HG02840 (cell line): ENCODE measurements around the gene CUBN.

Source experiments
- ATAC-seq: cut with Tn5 transposase; IDR thresholded peaks from one replicate; pipeline ENCODE4 v1.9.1; 2021; ENCODE audit warnings: mild to moderate bottlenecking, moderate library complexity, moderate number of reproducible peaks; ENCODE audit not compliant: unreplicated experiment, low FRiP score

The CUBN gene

GRCh38 chr10:16901106-16901505 is 228.5 kb downstream of the CUBN start:
- ATAC-seq = no peak

GRCh38 chr10:16896993-16897392 is 232.6 kb downstream of the CUBN start:
- no peak for ATAC-seq

GRCh38 chr10:16894821-16895220 is 234.8 kb downstream of the CUBN start:
- ATAC-seq = no peak

GRCh38 chr10:16893664-16894063 is 235.9 kb downstream of the CUBN start:
- no peak for ATAC-seq

GRCh38 chr10:16891375-16892313 is 238.0 kb downstream of the CUBN start:
- ATAC-seq = no peak

- no peak for ATAC-seq
These were observed 238.9 kb downstream of the CUBN start for GRCh38 chr10:16890691-16891090.

- no peak for ATAC-seq
These were observed 242.0 kb downstream of the CUBN start for GRCh38 chr10:16887565-16887964.

- ATAC-seq = no peak
These were observed 243.6 kb downstream of the CUBN start for GRCh38 chr10:16886031-16886430.

GRCh38 chr10:16884497-16884896 is 245.1 kb downstream of the CUBN start:
- ATAC-seq = no peak

- no peak for ATAC-seq
These were observed 246.5 kb downstream of the CUBN start for GRCh38 chr10:16883084-16883483.

- no peak for ATAC-seq
These were observed 259.3 kb downstream of the CUBN start for GRCh38 chr10:16870331-16870730.

GRCh38 chr10:16867990-16868389 is 261.6 kb downstream of the CUBN start:
- no peak for ATAC-seq

- ATAC-seq = no peak
These were observed 262.1 kb downstream of the CUBN start for GRCh38 chr10:16867556-16867955.

- no peak for ATAC-seq
These were observed 262.9 kb downstream of the CUBN start for GRCh38 chr10:16866541-16867275.

- ATAC-seq = no peak
These were observed 263.8 kb downstream of the CUBN start for GRCh38 chr10:16865766-16866165.

GRCh38 chr10:16863766-16864165 is 265.8 kb downstream of the CUBN start:
- ATAC-seq = no peak

- ATAC-seq = no peak
These were observed 272.2 kb downstream of the CUBN start for GRCh38 chr10:16857419-16857818.

- no peak for ATAC-seq
These were observed 273.0 kb downstream of the CUBN start for GRCh38 chr10:16856567-16856966.

- no peak for ATAC-seq
These were observed 273.5 kb downstream of the CUBN start for GRCh38 chr10:16856092-16856491.

- ATAC-seq = no peak
These were observed 275.0 kb downstream of the CUBN start for GRCh38 chr10:16854623-16855022.

GRCh38 chr10:16853809-16854208 is 275.8 kb downstream of the CUBN start:
- ATAC-seq = no peak

- no peak for ATAC-seq
These were observed 276.4 kb downstream of the CUBN start for GRCh38 chr10:16853201-16853600.
